Astrocyte of the cerebellum (primary cell): Measurements from ENCODE around the gene LRTM1.

Experiments used
- DNase-seq: peaks from one replicate; pipeline ENCODE4 v3.0.0-alpha.2; 2011; ENCODE audit warnings: low read depth
- H3K4me3 ChIP-seq: 2 replicates; pipeline ENCODE4 v1.5.1; 2011; ENCODE audit warnings: mild to moderate bottlenecking, low read depth, low read length, moderate library complexity
- CTCF ChIP-seq: IDR thresholded peaks from 2 replicates; pipeline ENCODE4 v1.5.1; 2012; ENCODE audit warnings: low read length, low read depth, moderate library complexity, mild to moderate bottlenecking; ENCODE audit errors: missing control alignments
- in situ Hi-C: cut with HindIII; loops from 2 replicates; pipeline ENCODE4 v1.10.0; 2017; ENCODE audit warnings: low sequenced_read_pairs

Gene LRTM1

GRCh38 chr3:54957711-54958110, 29.9 kb upstream of the LRTM1 start:
- no peak for TF ChIP-seq CTCF
- peak; percentile 79 for DNase-seq
- no peak overlapping the region for H3K4me3 ChIP-seq
- in situ Hi-C loops: loop anchor here (25.0 kb wide), 1 partner anchor 530 kb away; the partner anchor contains the start of gene WNT5A

- TF ChIP-seq CTCF: no peak
- DNase-seq: no peak
- in situ Hi-C loops: loop anchor here (25.0 kb wide), 1 partner anchor 531 kb away; the partner anchor contains the start of gene WNT5A
- H3K4me3 ChIP-seq: no peak overlapping the region
Measured at GRCh38 chr3:54955941-54956340, 28.1 kb upstream of the LRTM1 start.

GRCh38 chr3:54955496-54955895, 27.6 kb upstream of the LRTM1 start:
- DNase-seq: no peak
- no peak for TF ChIP-seq CTCF
- H3K4me3 ChIP-seq: no peak overlapping the region
- in situ Hi-C loops: loop anchor here (25.0 kb wide), 1 partner anchor 532 kb away; the partner anchor contains the start of gene WNT5A

GRCh38 chr3:54954521-54954920, 26.7 kb upstream of the LRTM1 start:
- in situ Hi-C loops: loop anchor here (25.0 kb wide), 1 partner anchor 533 kb away; the partner anchor contains the start of gene WNT5A
- TF ChIP-seq CTCF: no peak

GRCh38 chr3:54954022-54954421, 26.2 kb upstream of the LRTM1 start:
- H3K4me3 ChIP-seq: no peak overlapping the region
- no peak for TF ChIP-seq CTCF
- DNase-seq: peak; percentile 63
- in situ Hi-C loops: loop anchor here (25.0 kb wide), 1 partner anchor 533 kb away; the partner anchor contains the start of gene WNT5A

More at GRCh38 chr3:54954521-54954920, 26.7 kb upstream of the LRTM1 start:
- H3K4me3 ChIP-seq: no peak overlapping the region
- DNase-seq: no peak

GRCh38 chr3:54951405-54951804, 23.5 kb upstream of the LRTM1 start:
- in situ Hi-C loops: loop anchor here (25.0 kb wide), 1 partner anchor 536 kb away; the partner anchor contains the start of gene WNT5A
- TF ChIP-seq CTCF: peak; percentile 77
- DNase-seq: peak; percentile 93
- H3K4me3 ChIP-seq: no peak overlapping the region
